Keratinocyte (primary cell): ENCODE results near the gene PIR. TPM values are rescaled to one million over a fixed set of nuclear protein-coding genes. Genes with fewer than 3 reads are reported as not detected.

ENCODE experiments used
- DNase-seq: peaks from one replicate; pipeline ENCODE4 v3.0.0-alpha.2; 2011; ENCODE audit warnings: low read depth, missing footprints, low spot score
- FAIRE-seq: peaks from 2 replicates; lab custom pipeline; 2011; peaks lifted over from hg19 to GRCh38; lab: Jason Lieb, UNC
- H2AFZ ChIP-seq: 2 replicates; pipeline ENCODE4 v1.6.0; 2012; ENCODE audit warnings: low read length, control low read depth, inconsistent platforms; ENCODE audit not compliant: control insufficient read depth
- H3K27ac ChIP-seq: 2 replicates; pipeline ENCODE4 v1.5.1; 2011; ENCODE audit warnings: low read length; ENCODE audit not compliant: control insufficient read depth, insufficient read depth
- H3K27me3 ChIP-seq: 3 replicates; pipeline ENCODE4 v1.6.0; 2011; ENCODE audit warnings: low read length; ENCODE audit not compliant: control insufficient read depth, insufficient read depth; ENCODE audit errors: extremely low read depth
- H3K36me3 ChIP-seq, 2 experiments: 2 replicates in 1 of 2; 3 replicates in 1 of 2; pipeline ENCODE4 v1.5.1; 2011; ENCODE audit warnings: low read length in 2 of 2, mild to moderate bottlenecking in 1 of 2; ENCODE audit not compliant: control insufficient read depth in 2 of 2, insufficient read depth in 2 of 2; ENCODE audit errors: extremely low read depth in 1 of 2
- H3K4me1 ChIP-seq: 3 replicates; pipeline ENCODE4 v1.5.1; 2011; ENCODE audit warnings: low read length; ENCODE audit not compliant: control insufficient read depth, insufficient read depth; ENCODE audit errors: extremely low read depth
- H3K4me2 ChIP-seq: 3 replicates; pipeline ENCODE4 v1.6.0; 2011; ENCODE audit warnings: low read depth, low read length; ENCODE audit not compliant: control insufficient read depth, insufficient read depth; ENCODE audit errors: extremely low read depth
- H3K4me3 ChIP-seq, 3 experiments: fragments of 200-600 bp in 1 of 3; sonication (generic) in 1 of 3; 2 replicates in 2 of 3; 3 replicates in 1 of 3; pipeline ENCODE4 v1.5.1; 2011 to 2016; ENCODE audit warnings: low read length in 3 of 3, mild to moderate bottlenecking in 3 of 3, control low read depth in 2 of 3, inconsistent platforms in 1 of 3, low read depth in 1 of 3, mixed read lengths in 1 of 3, mixed run types in 1 of 3, moderate library complexity in 1 of 3; ENCODE audit not compliant: control insufficient read depth in 2 of 3, insufficient read depth in 2 of 3; ENCODE audit errors: extremely low read depth in 1 of 3
- H3K79me2 ChIP-seq: 2 replicates; pipeline ENCODE4 v1.6.0; 2012; ENCODE audit warnings: low read length; ENCODE audit not compliant: control insufficient read depth, insufficient read depth
- H3K9ac ChIP-seq: 3 replicates; pipeline ENCODE4 v1.6.0; 2011; ENCODE audit warnings: low read length; ENCODE audit not compliant: control insufficient read depth, insufficient read depth; ENCODE audit errors: extremely low read depth
- H3K9me1 ChIP-seq: 3 replicates; pipeline ENCODE4 v1.6.0; 2011; ENCODE audit warnings: low read length; ENCODE audit not compliant: control insufficient read depth, insufficient read depth; ENCODE audit errors: extremely low read depth
- H3K9me3 ChIP-seq: 2 replicates; pipeline ENCODE4 v1.5.1; 2012; ENCODE audit warnings: low read depth, low read length; ENCODE audit not compliant: control insufficient read depth
- H4K20me1 ChIP-seq: 3 replicates; pipeline ENCODE4 v1.6.0; 2011; ENCODE audit warnings: low read length; ENCODE audit not compliant: control insufficient read depth, insufficient read depth; ENCODE audit errors: extremely low read depth
- CTCF ChIP-seq, 3 experiments: IDR thresholded peaks in 1 of 3; conservative IDR thresholded peaks in 1 of 3; optimal IDR thresholded peaks in 1 of 3; 2 replicates in 2 of 3; 3 replicates in 1 of 3; pipeline versions ENCODE3 to v1.5.1; 2011; ENCODE audit warnings: low read length in 3 of 3, mild to moderate bottlenecking in 3 of 3, moderate library complexity in 2 of 3, control low read depth in 1 of 3, inconsistent platforms in 1 of 3; ENCODE audit not compliant: insufficient read depth in 2 of 3; ENCODE audit errors: extremely low read depth in 1 of 3
- EZH2 ChIP-seq: IDR thresholded peaks from one replicate; pipeline ENCODE4 v1.6.1; 2012; ENCODE audit warnings: inconsistent platforms, mild to moderate bottlenecking, low read length, moderate library complexity
- dilution Hi-C: fragments of 300-500 bp; cut with MboI; formaldehyde crosslinking; loops from one replicate; pipeline ENCODE4 v1.7.0; 2020; ENCODE audit warnings: low sequenced_read_pairs; ENCODE audit not compliant: extremely low pct_ligation_motif_present
- polyA plus RNA-seq, 5 experiments: library from polyadenylated mRNA; depleted of rRNA in 3 of 5; stranded (reverse) in 3 of 5; stranded (forward) in 1 of 5; unstranded in 1 of 5; fragments of >200 nt; gene quantifications; 1 replicate in 1 of 5; 2 replicates in 3 of 5; 3 replicates in 1 of 5; pipeline versions ENCODE4 v1.2.1 to v1.2.3, GENCODE V29; 2011 to 2012; ENCODE audit warnings: missing spikeins in 2 of 5, low read depth in 1 of 5, low replicate concordance in 1 of 5

The PIR gene
- polyA plus RNA-seq, 1 donor (not counting 4 experiments of a cell fraction or from before 2014, with no cell fraction given), result 23.2 TPM

GRCh38 chrX:15413101-15413500, 80.0 kb downstream of the PIR start:
- H3K27me3 ChIP-seq, result no peaks in the 10 kb centered on the region
- FAIRE-seq (no peak), DNase-seq (no peak)
- TF ChIP-seq EZH2 (no peak), CTCF (optimal IDR thresholded peaks at IDR 0.05 in 1 of 3, IDR thresholded peaks at IDR 0.05 in 1 of 3, conservative IDR thresholded peaks at IDR 0.05 in 1 of 3; ENCODE audit: extremely low read depth in 1 of 3, insufficient read depth in 2 of 3, low read length in 3 of 3) (no peak)
- no peak overlapping the region for H3K27ac ChIP-seq
- H2AFZ ChIP-seq, result no peak overlapping the region
- no peaks in the 10 kb centered on the region for H3K9me1 ChIP-seq
- no peak overlapping the region for H3K4me2 ChIP-seq
- no peaks in the 10 kb centered on the region for H3K36me3 ChIP-seq
- H3K4me1 ChIP-seq, result no peaks in the 10 kb centered on the region
- dilution Hi-C loops, result no loop called here
- H3K9ac ChIP-seq, result no peak overlapping the region
- no peaks in the 10 kb centered on the region for H3K79me2 ChIP-seq
- no peaks in the 10 kb centered on the region for H4K20me1 ChIP-seq
- no peaks in the 10 kb centered on the region for H3K9me3 ChIP-seq
- H3K4me3 ChIP-seq, result no peak overlapping the region

- DNase-seq, result no peak
- Histone ChIP-seq H3K9me1 (no peaks in the 10 kb centered on the region), H4K20me1 (no peaks in the 10 kb centered on the region), H3K36me3 (no peaks in the 10 kb centered on the region), H3K9ac (no peak overlapping the region), H3K4me1 (no peaks in the 10 kb centered on the region), H3K27ac (no peak overlapping the region), H3K27me3 (no peaks in the 10 kb centered on the region), H3K79me2 (no peaks in the 10 kb centered on the region), H3K9me3 (no peaks in the 10 kb centered on the region), H3K4me3 (no peak overlapping the region), H3K4me2 (no peak overlapping the region), H2AFZ (no peak overlapping the region)
- no peak for FAIRE-seq
- dilution Hi-C loops, result no loop called here
- TF ChIP-seq CTCF (optimal IDR thresholded peaks at IDR 0.05 in 1 of 3, IDR thresholded peaks at IDR 0.05 in 1 of 3, conservative IDR thresholded peaks at IDR 0.05 in 1 of 3; ENCODE audit: extremely low read depth in 1 of 3, insufficient read depth in 2 of 3, low read length in 3 of 3), result no peak
These were observed 82.2 kb downstream of the PIR start for GRCh38 chrX:15410947-15411346.
